ENCODE measurements around the gene TMEM39B.
A peak's percentile ranks its signal among the peaks of the same experiment; 100 is the strongest.
"Not testable (repeated sequence)": the region's sequence is repeated elsewhere in the genome, so short reads cannot be mapped to it uniquely, and the experiment has no call there.

The TMEM39B gene

DNA sequence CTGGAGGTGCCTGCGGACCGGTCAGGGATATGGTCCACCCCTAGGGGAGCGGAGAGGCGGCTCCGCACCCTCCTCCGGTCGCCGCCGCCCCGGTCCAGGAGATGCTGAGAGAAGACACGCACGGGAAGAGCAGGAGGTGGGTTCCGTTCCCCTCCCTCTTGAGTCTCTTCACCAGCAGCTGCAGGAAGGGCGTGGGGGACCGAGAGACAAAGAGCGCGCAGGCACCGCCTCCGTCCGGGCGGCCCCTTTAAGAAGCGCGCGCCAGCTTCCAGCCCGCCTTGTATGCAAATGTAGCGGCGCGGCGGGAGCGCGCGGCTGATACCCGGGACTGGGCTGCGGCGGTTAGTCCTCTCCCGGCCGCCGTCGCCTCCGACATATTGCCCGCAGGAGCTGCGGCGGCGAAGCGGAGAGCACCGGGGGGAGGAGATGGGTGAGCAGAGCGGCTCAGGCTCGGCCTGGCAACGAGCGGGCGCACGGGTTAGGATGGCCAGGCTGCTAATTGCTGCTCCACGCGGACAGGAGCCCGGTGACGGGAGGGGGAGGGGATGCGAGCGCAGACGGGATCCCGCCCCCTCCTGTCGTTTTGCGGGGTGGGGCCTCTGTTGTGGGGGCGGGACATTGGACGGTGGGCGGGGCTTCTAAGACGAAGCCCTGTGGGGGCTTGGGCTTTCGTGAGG lies at the start of gene TMEM39B:
Gene TMEM39B (plus strand): TSS at position 318 of the 677 bp plus-strand sequence. CDS start 109 bp downstream, at position 427.
- peak; percentile 89 for DNase-seq (ENCODE audit: low read depth)

DNA sequence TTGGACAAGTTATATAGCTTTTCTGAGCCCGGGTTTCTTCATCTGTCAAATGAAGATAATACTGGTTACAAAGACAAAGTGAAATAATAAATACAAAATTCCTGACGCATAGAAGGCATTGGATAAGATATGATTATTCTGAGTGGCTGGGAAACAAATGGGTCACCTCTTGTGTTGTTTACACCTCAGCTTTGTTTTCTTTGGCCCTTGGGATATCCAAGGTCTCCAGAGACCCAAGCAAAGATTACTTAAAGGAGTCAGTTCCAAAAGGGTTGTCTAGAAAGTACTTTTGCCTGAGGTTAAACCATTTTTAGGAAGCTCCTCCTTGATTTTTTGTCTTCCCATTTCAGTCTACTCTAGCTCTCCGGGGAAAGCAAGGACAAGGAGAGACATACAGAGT lies 49.4 kb upstream of the TMEM39B start:
- DNase-seq (ENCODE audit: low read depth), result no peak

- no peak for DNase-seq (ENCODE audit: low read depth)
These were observed 47.2 kb upstream of the TMEM39B start for GRCh38 chr1:32025515-32025914.

DNA sequence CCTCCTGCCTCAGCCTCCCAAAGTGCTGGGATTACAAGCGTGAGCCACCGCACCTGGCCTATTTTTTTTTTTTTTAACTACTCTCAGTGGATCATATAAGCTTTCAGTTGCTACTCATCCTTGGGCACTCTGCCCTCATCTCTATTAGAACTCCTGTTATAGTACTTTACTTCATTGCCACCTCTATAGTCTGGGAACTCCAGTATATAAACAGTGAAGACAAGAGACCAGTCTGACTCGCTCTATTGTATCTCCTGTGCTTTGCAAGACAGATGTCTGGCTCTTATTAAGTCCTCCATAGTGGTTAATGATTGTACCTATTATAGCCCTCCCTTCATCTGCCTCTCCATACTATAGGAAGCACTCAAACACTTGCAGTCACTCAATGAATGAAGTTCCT lies 44.0 kb upstream of the TMEM39B start:
- DNase-seq (ENCODE audit: low read depth), result no peak

- DNase-seq (ENCODE audit: low read depth), result no peak
These were observed 41.0 kb upstream of the TMEM39B start for GRCh38 chr1:32031578-32032274.

DNA sequence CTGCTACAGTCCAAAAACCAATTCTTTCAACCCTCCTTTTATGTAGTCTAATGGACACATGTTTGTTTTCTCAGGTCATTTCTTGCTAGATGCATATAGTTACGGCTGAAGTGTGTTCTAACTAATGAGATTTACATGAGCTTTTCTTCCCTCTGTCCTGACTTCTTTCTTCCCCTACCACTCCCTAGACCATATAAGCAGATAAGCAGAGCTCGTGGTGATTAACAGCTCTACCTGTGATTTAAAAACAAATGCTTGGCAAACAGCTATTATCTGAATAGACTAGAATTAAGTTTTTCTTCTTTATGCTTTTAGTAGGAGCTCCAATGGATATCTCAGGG lies 40.5 kb upstream of the TMEM39B start:
- no peak for DNase-seq (ENCODE audit: low read depth)

- DNase-seq (ENCODE audit: low read depth), result no peak
These were observed 37.6 kb upstream of the TMEM39B start for GRCh38 chr1:32035119-32035518.

- no peak for DNase-seq (ENCODE audit: low read depth)
These were observed 32.0 kb upstream of the TMEM39B start for GRCh38 chr1:32040711-32041110.

- DNase-seq (ENCODE audit: low read depth), result no peak
These were observed 30.4 kb upstream of the TMEM39B start for GRCh38 chr1:32042330-32042729.

DNA sequence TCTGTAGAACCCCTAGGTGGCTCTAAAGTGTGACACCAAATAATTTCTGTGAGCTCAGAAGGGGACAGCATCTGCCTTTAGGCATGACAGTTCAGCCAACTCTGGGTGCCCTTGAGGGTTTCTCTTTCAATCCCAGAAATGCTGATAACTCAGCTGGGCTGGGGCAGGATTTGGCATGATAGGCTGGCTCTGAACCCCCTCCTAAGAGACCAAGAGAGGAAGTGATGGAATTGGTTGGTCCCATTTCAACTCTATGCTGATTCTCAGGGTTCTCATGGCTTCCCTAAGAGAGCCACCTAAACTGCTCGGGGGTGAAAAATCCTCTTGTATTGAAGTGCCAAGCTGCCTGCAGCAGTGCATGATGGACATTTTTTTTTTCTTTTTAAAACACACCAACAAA lies 28.5 kb upstream of the TMEM39B start:
- no peak for DNase-seq (ENCODE audit: low read depth)

GRCh38 chr1:32045772-32046171 lies 27.0 kb upstream of the TMEM39B start:
- DNase-seq (ENCODE audit: low read depth), result no peak

DNA sequence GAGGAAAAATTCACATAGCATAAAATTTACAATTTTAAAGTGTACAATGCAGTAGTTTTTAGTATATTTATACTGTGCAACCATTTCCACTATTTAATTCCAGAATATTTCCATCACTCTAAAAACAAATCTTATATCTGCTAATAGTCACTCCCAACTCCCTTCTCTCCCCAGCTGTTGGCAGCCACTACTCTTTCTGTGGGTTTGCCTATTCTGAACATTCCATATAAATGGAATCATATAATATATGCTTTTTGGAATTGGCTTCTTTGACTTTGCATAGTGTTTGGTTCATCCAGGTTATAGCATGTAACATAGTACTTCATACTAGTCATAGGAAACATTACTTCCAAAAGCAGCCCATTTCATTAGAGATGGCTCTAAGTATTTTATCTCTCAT lies 25.0 kb upstream of the TMEM39B start:
- DNase-seq (ENCODE audit: low read depth), result no peak

DNA sequence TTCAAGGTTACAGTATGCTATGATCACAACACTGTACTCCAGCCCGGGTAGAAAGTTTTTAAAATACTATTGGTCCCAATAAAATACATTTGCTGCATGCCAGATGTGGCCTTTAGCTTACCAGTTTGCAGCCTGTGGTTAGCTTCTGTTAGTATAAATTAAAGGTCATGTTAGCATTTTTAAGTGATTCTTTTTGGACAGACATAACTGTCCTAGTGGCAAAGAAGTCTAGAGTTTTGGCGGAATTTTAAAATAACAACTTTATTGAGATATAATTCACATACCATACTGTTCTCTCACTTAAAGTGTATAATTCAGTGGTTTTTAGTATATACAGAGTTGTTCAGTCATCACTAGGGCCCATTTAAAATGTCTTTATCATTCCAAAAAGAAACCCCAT lies 24.3 kb upstream of the TMEM39B start:
- no peak for DNase-seq (ENCODE audit: low read depth)

- DNase-seq (ENCODE audit: low read depth), result no peak
These were observed 21.0 kb upstream of the TMEM39B start for GRCh38 chr1:32051706-32052105.

DNA sequence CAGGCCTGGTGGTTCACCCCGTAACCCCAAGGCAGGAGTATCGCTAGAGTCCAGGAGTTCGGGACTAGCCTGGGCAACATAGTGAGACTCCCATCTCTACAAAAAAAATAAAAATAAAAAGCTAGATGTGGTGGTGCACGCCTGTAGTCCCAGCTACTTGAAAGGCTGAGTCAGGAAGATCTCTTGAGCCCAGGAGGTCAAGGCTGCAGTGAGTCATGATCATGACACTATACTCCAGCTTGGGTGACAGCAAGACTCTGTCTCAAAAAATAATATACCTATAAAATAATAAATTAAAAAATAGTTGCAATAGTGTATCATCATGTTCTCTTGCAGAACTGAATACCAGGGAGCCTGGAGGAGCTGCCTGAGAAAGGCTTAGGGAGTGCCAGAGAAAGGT lies 19.9 kb upstream of the TMEM39B start:
- DNase-seq (ENCODE audit: low read depth), result no peak

GRCh38 chr1:32055416-32055815 lies 17.3 kb upstream of the TMEM39B start:
- DNase-seq (ENCODE audit: low read depth), result no peak

GRCh38 chr1:32056598-32056997 lies 16.1 kb upstream of the TMEM39B start:
- no peak for DNase-seq (ENCODE audit: low read depth)

- DNase-seq (ENCODE audit: low read depth), result no peak
These were observed 11.8 kb upstream of the TMEM39B start for GRCh38 chr1:32060914-32061313.

GRCh38 chr1:32062867-32063230 lies 9.9 kb upstream of the TMEM39B start:
- DNase-seq (ENCODE audit: low read depth), result no peak

GRCh38 chr1:32063261-32063681 lies 9.5 kb upstream of the TMEM39B start:
- no peak for DNase-seq (ENCODE audit: low read depth)

DNA sequence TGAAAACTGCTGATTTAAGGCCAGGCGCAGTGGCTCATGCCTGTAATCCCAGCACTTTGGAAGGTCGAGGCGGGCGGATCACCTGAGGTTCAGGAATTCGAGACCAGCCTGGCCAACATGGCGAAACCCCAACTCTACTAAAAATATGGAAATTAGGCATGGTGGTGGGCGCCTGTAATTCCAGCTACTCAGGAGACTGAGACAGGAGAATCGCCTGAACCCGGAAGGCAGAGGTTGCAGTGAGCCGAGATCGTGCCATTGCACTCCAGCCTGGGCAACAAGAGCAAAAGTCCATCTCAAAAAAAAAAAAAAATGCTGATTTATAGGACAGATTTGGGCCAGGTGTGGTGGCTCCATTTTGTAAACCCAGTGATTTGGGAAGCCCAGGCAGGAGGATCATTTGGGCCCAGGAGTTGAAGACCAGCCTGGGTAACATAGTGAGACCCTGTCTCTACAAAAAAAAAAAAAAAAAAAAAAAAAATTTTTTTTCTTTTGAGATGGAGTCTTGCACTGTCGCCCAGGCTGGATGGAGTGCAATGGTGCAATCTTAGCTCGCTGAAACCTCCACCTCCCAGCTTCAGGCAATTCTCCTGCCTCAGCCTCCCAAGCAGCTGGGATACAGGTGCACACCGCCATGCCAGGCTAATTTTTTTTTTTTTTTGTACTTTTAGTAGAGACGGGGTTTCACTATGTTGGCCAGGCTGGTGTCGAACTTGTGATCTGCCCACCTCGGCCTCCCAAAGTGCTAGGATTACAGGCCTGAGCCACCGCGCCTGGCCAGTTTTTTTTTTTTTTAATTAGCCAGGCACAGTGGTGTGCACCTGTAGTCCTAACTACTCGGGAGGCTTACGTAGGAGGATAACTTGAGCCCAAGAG lies 6.9 kb upstream of the TMEM39B start:
- DNase-seq (ENCODE audit: low read depth), result not testable (repeated sequence)

GRCh38 chr1:32066489-32066873 lies 6.3 kb upstream of the TMEM39B start:
- DNase-seq (ENCODE audit: low read depth), result no peak

DNA sequence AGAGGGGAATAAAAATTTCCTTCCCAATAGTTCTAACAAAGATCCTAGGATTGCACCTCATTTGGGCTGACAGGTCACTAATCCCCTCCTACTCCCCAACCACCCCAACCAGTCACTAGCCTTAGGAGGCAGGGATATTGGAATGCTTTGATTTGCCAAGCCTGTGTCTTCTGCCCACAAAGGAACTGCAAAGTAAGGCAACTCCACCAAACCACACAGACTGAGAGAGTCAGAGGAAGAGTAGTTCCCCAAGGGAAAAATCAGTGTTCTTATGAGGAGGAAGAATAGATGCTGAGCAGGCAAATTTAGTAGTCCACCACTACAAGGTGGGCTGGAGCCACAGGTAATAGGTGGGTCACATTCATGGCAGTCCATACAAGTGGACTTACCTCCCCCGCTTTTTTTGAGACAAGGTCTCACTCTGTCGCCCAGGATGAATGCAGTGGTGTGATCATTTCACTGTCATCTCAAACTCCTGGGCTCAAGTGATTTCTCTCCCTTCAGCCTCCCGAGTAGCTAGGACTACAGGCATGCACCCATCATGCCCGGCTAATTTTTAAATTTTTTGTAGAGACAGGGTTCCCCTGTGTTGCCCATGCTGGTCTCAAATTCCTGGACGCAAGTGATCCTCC lies 3.7 kb upstream of the TMEM39B start:
- DNase-seq (ENCODE audit: low read depth), result no peak
